ENCODE measurements around the gene GBP7.
A peak's percentile ranks its signal among the peaks of the same experiment; 100 is the strongest.

The GBP7 gene

DNA sequence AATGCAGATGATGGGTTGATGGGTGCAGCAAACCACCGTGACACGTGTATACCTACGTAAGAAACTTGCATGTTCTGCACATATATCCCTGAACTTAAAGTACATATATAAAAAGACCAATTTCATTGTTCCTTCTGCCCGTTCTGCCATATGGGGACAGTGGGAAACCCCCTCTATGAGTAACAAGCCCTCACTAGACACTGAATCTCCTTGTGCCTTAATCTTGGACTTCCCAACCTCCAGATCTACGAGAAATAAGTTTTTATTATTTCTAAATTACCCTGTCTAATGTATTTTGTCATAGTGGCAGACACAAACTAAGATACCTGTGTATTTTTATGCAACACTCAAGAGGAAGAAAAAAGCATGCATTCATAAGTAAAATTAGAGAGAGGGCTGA lies 10.0 kb downstream of the GBP7 start:
- Histone ChIP-seq H3K9me3 (ENCODE audit: severe bottlenecking) (no peaks in the 10 kb centered on the region), H3K4me1 (ENCODE audit: insufficient read depth, poor library complexity, severe bottlenecking) (no peaks in the 10 kb centered on the region), H3K4me3 (ENCODE audit: severe bottlenecking) (no peak overlapping the region), H3K27ac (ENCODE audit: poor library complexity, severe bottlenecking) (no peak overlapping the region), H3K36me3 (ENCODE audit: low read depth) (no peaks in the 10 kb centered on the region), H3K27me3 (ENCODE audit: insufficient read depth, poor library complexity, severe bottlenecking) (no peaks in the 10 kb centered on the region)
- TF ChIP-seq, protein P1, sequence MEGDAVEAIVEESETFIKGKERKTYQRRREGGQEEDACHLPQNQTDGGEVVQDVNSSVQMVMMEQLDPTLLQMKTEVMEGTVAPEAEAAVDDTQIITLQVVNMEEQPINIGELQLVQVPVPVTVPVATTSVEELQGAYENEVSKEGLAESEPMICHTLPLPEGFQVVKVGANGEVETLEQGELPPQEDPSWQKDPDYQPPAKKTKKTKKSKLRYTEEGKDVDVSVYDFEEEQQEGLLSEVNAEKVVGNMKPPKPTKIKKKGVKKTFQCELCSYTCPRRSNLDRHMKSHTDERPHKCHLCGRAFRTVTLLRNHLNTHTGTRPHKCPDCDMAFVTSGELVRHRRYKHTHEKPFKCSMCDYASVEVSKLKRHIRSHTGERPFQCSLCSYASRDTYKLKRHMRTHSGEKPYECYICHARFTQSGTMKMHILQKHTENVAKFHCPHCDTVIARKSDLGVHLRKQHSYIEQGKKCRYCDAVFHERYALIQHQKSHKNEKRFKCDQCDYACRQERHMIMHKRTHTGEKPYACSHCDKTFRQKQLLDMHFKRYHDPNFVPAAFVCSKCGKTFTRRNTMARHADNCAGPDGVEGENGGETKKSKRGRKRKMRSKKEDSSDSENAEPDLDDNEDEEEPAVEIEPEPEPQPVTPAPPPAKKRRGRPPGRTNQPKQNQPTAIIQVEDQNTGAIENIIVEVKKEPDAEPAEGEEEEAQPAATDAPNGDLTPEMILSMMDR (IDR thresholded peaks at IDR 0.05; ENCODE audit: poor library complexity, severe bottlenecking) = no peak
- DNase-seq (ENCODE audit: low spot score) (no peak), ATAC-seq (ENCODE audit: low read depth) (no peak)

DNA sequence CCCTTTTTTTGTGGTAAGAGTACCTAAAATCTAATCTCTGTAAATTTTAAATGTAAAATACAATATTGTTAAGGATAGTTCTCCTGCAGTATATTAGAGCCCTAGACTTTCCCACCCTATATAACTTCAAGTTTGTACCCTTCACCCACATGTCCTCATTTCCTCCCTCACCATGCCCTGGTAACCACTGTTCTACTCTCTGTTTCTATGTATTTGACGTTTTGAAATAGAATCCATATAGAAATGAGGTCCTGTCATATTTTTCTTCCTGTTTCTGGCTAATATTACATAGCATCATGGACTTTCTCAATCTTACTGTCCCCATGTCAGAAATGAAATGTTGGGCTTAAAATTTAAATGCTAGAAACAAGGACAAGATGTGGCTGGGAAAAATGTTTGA lies 24.8 kb downstream of the GBP7 start:
- H3K27ac ChIP-seq (ENCODE audit: poor library complexity, severe bottlenecking) = no peak overlapping the region
- H3K9me3 ChIP-seq (ENCODE audit: severe bottlenecking) = no peaks in the 10 kb centered on the region
- no peaks in the 10 kb centered on the region for H3K36me3 ChIP-seq (ENCODE audit: low read depth)
- DNase-seq (ENCODE audit: low spot score) (no peak), ATAC-seq (ENCODE audit: low read depth) (no peak)
- TF ChIP-seq, protein P1 (IDR thresholded peaks at IDR 0.05; ENCODE audit: poor library complexity, severe bottlenecking) = no peak
- H3K4me3 ChIP-seq (ENCODE audit: severe bottlenecking) = no peak overlapping the region
- no peaks in the 10 kb centered on the region for H3K4me1 ChIP-seq (ENCODE audit: insufficient read depth, poor library complexity, severe bottlenecking)
- H3K27me3 ChIP-seq (ENCODE audit: insufficient read depth, poor library complexity, severe bottlenecking) = no peaks in the 10 kb centered on the region

DNA sequence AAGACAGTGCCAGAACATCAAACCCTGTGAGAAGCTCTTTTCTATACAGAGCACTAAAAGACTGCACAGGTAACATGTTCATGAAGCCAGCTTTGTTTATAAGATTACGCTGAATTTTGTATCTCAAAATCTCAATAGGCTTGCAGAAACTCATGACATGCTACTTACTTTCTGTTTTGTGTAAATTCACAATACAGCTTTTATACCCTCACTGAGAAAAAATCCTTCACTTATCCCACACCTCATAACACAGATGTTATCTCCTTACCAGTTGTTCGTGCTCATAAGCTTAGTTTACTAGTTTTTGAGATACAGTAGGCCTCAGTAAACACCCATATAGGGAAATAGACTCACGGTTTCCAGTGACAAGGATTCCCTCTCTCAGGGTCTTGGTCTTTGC lies 25.8 kb downstream of the GBP7 start:
- Histone ChIP-seq H3K4me3 (ENCODE audit: severe bottlenecking) (no peak overlapping the region), H3K9me3 (ENCODE audit: severe bottlenecking) (no peaks in the 10 kb centered on the region), H3K27ac (ENCODE audit: poor library complexity, severe bottlenecking) (no peak overlapping the region), H3K4me1 (ENCODE audit: insufficient read depth, poor library complexity, severe bottlenecking) (no peaks in the 10 kb centered on the region), H3K27me3 (ENCODE audit: insufficient read depth, poor library complexity, severe bottlenecking) (no peaks in the 10 kb centered on the region), H3K36me3 (ENCODE audit: low read depth) (no peaks in the 10 kb centered on the region)
- ATAC-seq (ENCODE audit: low read depth) (no peak), DNase-seq (ENCODE audit: low spot score) (no peak)
- TF ChIP-seq, protein P1 (IDR thresholded peaks at IDR 0.05; ENCODE audit: poor library complexity, severe bottlenecking) = no peak

DNA sequence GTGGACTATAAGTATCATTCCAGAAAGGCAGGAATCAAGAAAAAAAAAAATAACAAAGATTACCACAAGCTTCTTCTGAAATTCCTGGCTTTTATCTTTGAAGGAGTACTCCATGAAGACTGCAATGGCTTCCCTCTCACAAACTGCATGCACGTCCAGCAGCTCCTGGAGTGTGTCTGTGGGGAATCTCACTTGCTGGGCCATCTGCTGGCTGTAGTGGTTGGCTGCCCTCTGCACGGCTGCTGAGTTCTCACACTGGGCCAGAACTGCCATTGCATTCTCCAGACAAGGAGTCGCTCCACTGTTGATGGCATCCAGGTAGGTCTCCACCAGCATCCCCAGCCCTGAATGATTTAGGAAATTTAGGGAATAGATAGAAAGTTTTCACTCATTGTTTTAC lies 26.6 kb downstream of the GBP7 start:
- Histone ChIP-seq H3K27ac (ENCODE audit: poor library complexity, severe bottlenecking) (no peak overlapping the region), H3K9me3 (ENCODE audit: severe bottlenecking) (no peaks in the 10 kb centered on the region), H3K4me3 (ENCODE audit: severe bottlenecking) (no peak overlapping the region), H3K4me1 (ENCODE audit: insufficient read depth, poor library complexity, severe bottlenecking) (no peaks in the 10 kb centered on the region), H3K27me3 (ENCODE audit: insufficient read depth, poor library complexity, severe bottlenecking) (no peaks in the 10 kb centered on the region), H3K36me3 (ENCODE audit: low read depth) (no peaks in the 10 kb centered on the region)
- no peak for DNase-seq (ENCODE audit: low spot score)
- TF ChIP-seq, protein P1 (IDR thresholded peaks at IDR 0.05; ENCODE audit: poor library complexity, severe bottlenecking) = peak; percentile 25
- peak; percentile 56; the same call in 1 of the 3 replicates for ATAC-seq (ENCODE audit: low read depth)

DNA sequence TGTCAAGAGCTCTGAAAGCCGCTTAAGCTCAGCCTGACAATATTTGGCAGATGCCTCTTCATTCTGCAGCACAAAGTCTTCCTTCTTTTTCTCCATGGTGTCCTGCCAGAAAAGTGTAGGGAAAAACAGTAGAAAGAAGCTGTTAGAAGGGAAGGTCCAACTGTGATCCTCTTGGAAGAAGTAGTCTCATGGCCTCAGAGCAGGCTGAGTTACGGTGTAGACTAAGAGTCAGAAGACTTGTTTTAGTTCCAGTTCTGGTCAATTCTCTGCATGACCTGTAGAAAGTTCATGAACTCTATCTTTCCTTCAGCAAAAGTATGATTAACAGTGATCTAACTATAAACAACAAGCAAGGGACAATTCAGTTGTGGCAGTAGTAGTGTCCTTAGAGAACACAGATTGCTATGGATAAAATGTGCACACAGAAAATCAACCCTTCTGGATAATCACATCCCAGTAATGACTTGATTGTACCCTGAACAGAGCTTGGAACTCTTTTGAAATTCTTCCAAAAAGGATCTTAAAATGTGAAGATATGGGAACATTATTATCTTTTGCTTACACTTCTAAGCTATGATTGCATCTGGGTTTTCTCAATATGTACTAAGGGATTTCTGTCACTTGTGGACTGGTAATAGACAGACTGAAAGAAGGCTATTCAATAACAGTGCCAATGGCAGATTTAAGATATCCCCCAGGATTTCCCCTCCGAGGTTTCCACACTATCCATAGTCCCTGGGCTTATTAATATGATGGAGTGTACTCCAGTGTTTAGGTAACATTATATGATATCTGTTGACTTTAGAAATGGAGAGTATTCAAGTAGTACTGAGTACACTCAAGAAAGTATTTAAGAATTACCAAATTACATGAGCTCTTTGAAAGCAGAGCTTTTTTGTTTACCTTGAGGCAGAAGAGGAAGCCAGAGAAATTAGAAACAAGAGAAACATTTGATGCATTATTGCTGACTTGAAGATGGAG lies 27.8 kb downstream of the GBP7 start:
- no peak overlapping the region for H3K4me3 ChIP-seq (ENCODE audit: severe bottlenecking)
- TF ChIP-seq, protein P1 (IDR thresholded peaks at IDR 0.05; ENCODE audit: poor library complexity, severe bottlenecking) = no peak
- no peaks in the 10 kb centered on the region for H3K27me3 ChIP-seq (ENCODE audit: insufficient read depth, poor library complexity, severe bottlenecking)
- H3K4me1 ChIP-seq (ENCODE audit: insufficient read depth, poor library complexity, severe bottlenecking) = no peaks in the 10 kb centered on the region
- no peaks in the 10 kb centered on the region for H3K36me3 ChIP-seq (ENCODE audit: low read depth)
- H3K9me3 ChIP-seq (ENCODE audit: severe bottlenecking) = no peaks in the 10 kb centered on the region
- no peak for ATAC-seq (ENCODE audit: low read depth)
- no peak overlapping the region for H3K27ac ChIP-seq (ENCODE audit: poor library complexity, severe bottlenecking)
- no peak for DNase-seq (ENCODE audit: low spot score)

Measured in RWPE2 (cell line).